ENCODE results near the gene CACNA2D1. TPM values are rescaled to one million over a fixed set of nuclear protein-coding genes. Genes with fewer than 3 reads are reported as not detected.

Gene CACNA2D1
- total RNA-seq, 1 donor from 2014 or later, result 10.3 TPM

- no peak for TF ChIP-seq CTCF (IDR thresholded peaks at IDR 0.05)
- DNase-seq, result no peak
- Histone ChIP-seq H3K27ac (no peak overlapping the region), H3K9me3 (no peaks in the 10 kb centered on the region), H3K4me3 (no peak overlapping the region), H3K4me1 (no peaks in the 10 kb centered on the region), H3K36me3 (no peaks in the 10 kb centered on the region), H3K27me3 (no peaks in the 10 kb centered on the region)
- ATAC-seq, result no peak
- intact Hi-C loops (cut with DNase I), result no loop called here
Observed at GRCh38 chr7:82200601-82201000, 243.0 kb downstream of the CACNA2D1 start.

- Histone ChIP-seq H3K27me3 (no peaks in the 10 kb centered on the region), H3K4me3 (no peak overlapping the region), H3K4me1 (no peaks in the 10 kb centered on the region), H3K9me3 (no peaks in the 10 kb centered on the region), H3K27ac (no peak overlapping the region), H3K36me3 (no peaks in the 10 kb centered on the region)
- TF ChIP-seq CTCF (IDR thresholded peaks at IDR 0.05), result no peak
- DNase-seq (no peak), ATAC-seq (no peak)
- intact Hi-C loops (cut with DNase I), result no loop called here
Observed at GRCh38 chr7:82194016-82194643, 249.4 kb downstream of the CACNA2D1 start.

- ATAC-seq (no peak), DNase-seq (no peak)
- Histone ChIP-seq H3K4me3 (no peak overlapping the region), H3K27ac (no peak overlapping the region), H3K4me1 (no peaks in the 10 kb centered on the region), H3K36me3 (no peaks in the 10 kb centered on the region), H3K27me3 (no peaks in the 10 kb centered on the region), H3K9me3 (no peaks in the 10 kb centered on the region)
- no peak for TF ChIP-seq CTCF (IDR thresholded peaks at IDR 0.05)
- intact Hi-C loops (cut with DNase I), result no loop called here
Observed at GRCh38 chr7:82188636-82189035, 254.9 kb downstream of the CACNA2D1 start.

GRCh38 chr7:82185443-82185842 lies 258.1 kb downstream of the CACNA2D1 start:
- no peak for DNase-seq
- intact Hi-C loops (cut with DNase I), result no loop called here

GRCh38 chr7:82183634-82184033 lies 259.9 kb downstream of the CACNA2D1 start:
- Histone ChIP-seq H3K27ac (no peak overlapping the region), H3K27me3 (no peaks in the 10 kb centered on the region), H3K9me3 (no peaks in the 10 kb centered on the region), H3K4me1 (no peaks in the 10 kb centered on the region), H3K4me3 (no peak overlapping the region), H3K36me3 (no peaks in the 10 kb centered on the region)
- ATAC-seq (no peak), DNase-seq (no peak)
- TF ChIP-seq CTCF (IDR thresholded peaks at IDR 0.05), result no peak
- intact Hi-C loops (cut with DNase I), result no loop called here

More at GRCh38 chr7:82185443-82185842, 258.1 kb downstream of the CACNA2D1 start:
- TF ChIP-seq CTCF (IDR thresholded peaks at IDR 0.05), result no peak
- ATAC-seq, result no peak
- Histone ChIP-seq H3K4me1 (no peaks in the 10 kb centered on the region), H3K4me3 (no peak overlapping the region), H3K9me3 (no peaks in the 10 kb centered on the region), H3K36me3 (no peaks in the 10 kb centered on the region), H3K27ac (no peak overlapping the region), H3K27me3 (no peaks in the 10 kb centered on the region)

GRCh38 chr7:82179311-82179710 lies 264.3 kb downstream of the CACNA2D1 start:
- Histone ChIP-seq H3K9me3 (no peaks in the 10 kb centered on the region), H3K4me1 (no peaks in the 10 kb centered on the region), H3K27me3 (no peaks in the 10 kb centered on the region), H3K4me3 (no peak overlapping the region), H3K36me3 (no peaks in the 10 kb centered on the region), H3K27ac (no peak overlapping the region)
- intact Hi-C loops (cut with DNase I), result no loop called here
- DNase-seq, result no peak
- no peak for ATAC-seq
- no peak for TF ChIP-seq CTCF (IDR thresholded peaks at IDR 0.05)

Measured in upper lobe of right lung (tissue), 1 donor.